ENCODE measurements around the gene SUGCT. TPM values are rescaled to one million over a fixed set of nuclear protein-coding genes. Genes with fewer than 3 reads are reported as not detected.

Gene SUGCT
- total and polyA plus RNA-seq, 2 of the 13 experiments (the other 11 are each of a cell fraction or from before 2014, with no cell fraction given): 10.1 to 22.2 TPM

GRCh38 chr7:40694991-40695390 lies 560.2 kb downstream of the SUGCT start (continued):
- no peak for TF ChIP-seq GMEB2 (CRISPR knock-in tag; IDR thresholded peaks at IDR 0.05; ENCODE audit: low read depth)
- no peak for TF ChIP-seq ZNF597 (CRISPR knock-in tag; IDR thresholded peaks at IDR 0.05)
- no peak for TF ChIP-seq ZNF510 (CRISPR knock-in tag; IDR thresholded peaks at IDR 0.05; ENCODE audit: low read depth)
- no peak for TF ChIP-seq ZFP90 (CRISPR knock-in tag; IDR thresholded peaks at IDR 0.05; ENCODE audit: borderline replicate concordance)

GRCh38 chr7:40697653-40698052 lies 562.8 kb downstream of the SUGCT start:
- H3K4me1 ChIP-seq (ENCODE audit: insufficient read depth, low read length): no peaks in the 10 kb centered on the region
- ATAC-seq (no peak), DNase-seq (ENCODE audit: low spot score) (no peak), FAIRE-seq (no peak)
- no peak overlapping the region for H3K9ac ChIP-seq (ENCODE audit: insufficient read depth, low read depth, low read length)
- H3K4me3 ChIP-seq (replicated peaks in 1 of 3; ENCODE audit: insufficient read depth in 1 of 3, low read depth in 2 of 3, low read length in 3 of 3): no peak overlapping the region
- no peaks in the 10 kb centered on the region for H3K79me2 ChIP-seq (ENCODE audit: insufficient read depth, low read length)
- no peaks in the 10 kb centered on the region for H3K9me3 ChIP-seq (ENCODE audit: low read length)
- H3K4me2 ChIP-seq (ENCODE audit: low read depth, low read length): no peak overlapping the region
- in situ Hi-C loops (cut with HindIII; ENCODE audit: extremely low pct_ligation_motif_present, low pct_unique_long_range_greater_than_20kb) (no loop called here), intact Hi-C loops (cut with micrococcal nuclease; ENCODE audit: unreplicated experiment) (no loop called here)
- BruUV-seq (replicated peaks): no TSS peak
- ChIA-PET CTCF (ENCODE audit: low intra/inter-chr PET ratio, low total read pairs) (no interaction called here), POLR2A (no interaction called here)
- no peaks in the 10 kb centered on the region for H3K27me3 ChIP-seq (ENCODE audit: control insufficient read depth in 1 of 2, insufficient read depth in 2 of 2, low read length in 2 of 2)
- H3K27ac ChIP-seq (ENCODE audit: extremely low read length, insufficient read depth, low read length): no peak overlapping the region
- no peaks in the 10 kb centered on the region for H3K36me3 ChIP-seq (replicated peaks in 1 of 2; ENCODE audit: control insufficient read depth in 1 of 2, insufficient read depth in 2 of 2, low read length in 2 of 2)
- TF ChIP-seq IRX3 (CRISPR knock-in tag; IDR thresholded peaks at IDR 0.05; ENCODE audit: borderline replicate concordance, low read depth): no peak
- no peak for TF ChIP-seq ARNT (IDR thresholded peaks at IDR 0.05)
- no peak for TF ChIP-seq XBP1 (CRISPR knock-in tag; IDR thresholded peaks at IDR 0.05)
- TF ChIP-seq ZNF580 (CRISPR knock-in tag; IDR thresholded peaks at IDR 0.05; ENCODE audit: borderline replicate concordance, low read depth): no peak
- peak; percentile 52; the same call in 1 of the 2 replicates for TF ChIP-seq CEBPB (IDR thresholded peaks at IDR 0.05; ENCODE audit: borderline replicate concordance, low read depth, low read length)
- no peak for TF ChIP-seq PBX2 (CRISPR knock-in tag; IDR thresholded peaks at IDR 0.05)
- no peaks in the 10 kb centered on the region for H4K20me1 ChIP-seq (ENCODE audit: insufficient read depth, low read length)
- H2AFZ ChIP-seq (ENCODE audit: low read length): no peak overlapping the region
- WGBS (ENCODE audit: low lambda C conversion rate): 100% methylated on average over 4 of the region's 4 CpGs
